GM18507 (cell line): ENCODE measurements around the gene GP1BA.
"Not testable (repeated sequence)": the region's sequence is repeated elsewhere in the genome, so short reads cannot be mapped to it uniquely, and the experiment has no call there.

Source experiments
- DNase-seq: peaks from one replicate; pipeline ENCODE4 v3.0.0; 2011; ENCODE audit warnings: low read depth; ENCODE audit not compliant: insufficient read length; ENCODE audit errors: extremely low spot score
- FAIRE-seq: peaks from 2 replicates; lab custom pipeline; 2011; peaks lifted over from hg19 to GRCh38; lab: Jason Lieb, UNC

Gene GP1BA

GRCh38 chr17:4900231-4901107 lies 31.6 kb upstream of the GP1BA start:
- no peak for DNase-seq
- peak; percentile 24 for FAIRE-seq

GRCh38 chr17:4901108-4901647 lies 30.9 kb upstream of the GP1BA start:
- no peak for FAIRE-seq
- DNase-seq: no peak

GRCh38 chr17:4901648-4902344 lies 30.3 kb upstream of the GP1BA start:
- FAIRE-seq (no peak), DNase-seq (no peak)

GRCh38 chr17:4902540-4902939 lies 29.5 kb upstream of the GP1BA start:
- DNase-seq (no peak), FAIRE-seq (no peak)

DNA sequence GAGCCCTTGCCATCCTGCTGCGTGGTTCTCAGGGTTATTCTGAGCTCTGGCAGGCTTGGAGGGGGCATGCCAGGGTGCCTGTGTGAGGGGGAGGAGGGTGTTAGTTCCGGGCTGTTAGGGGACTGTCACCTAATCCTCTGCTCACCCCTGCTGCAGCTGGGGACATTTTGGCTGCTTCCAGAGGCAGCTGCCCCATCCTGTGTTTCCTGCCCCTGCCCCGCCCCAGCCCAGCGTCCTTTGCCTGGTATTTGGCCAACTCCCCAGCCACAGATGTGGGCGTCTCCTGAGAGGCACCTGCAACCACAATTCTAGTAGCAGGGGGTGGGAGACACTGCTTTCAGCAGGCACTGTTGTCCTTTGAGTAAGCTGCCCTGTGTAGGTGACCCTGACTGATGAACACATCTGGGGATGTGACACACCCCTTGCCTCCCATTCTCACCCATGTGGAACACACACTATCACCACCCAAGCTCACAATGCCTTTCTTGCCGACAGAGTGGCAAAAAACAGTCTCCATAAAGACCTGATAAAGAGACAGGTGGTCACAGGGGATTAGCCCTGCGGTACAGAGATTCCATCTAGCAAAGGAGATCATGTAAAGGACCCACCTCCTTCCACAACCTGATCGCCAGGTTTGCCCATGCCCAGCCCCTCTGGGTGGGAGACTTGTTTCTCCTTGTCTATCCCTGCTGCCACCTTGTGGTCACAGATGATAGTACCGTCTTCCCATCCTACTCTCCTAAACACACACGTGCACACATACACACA lies 28.8 kb upstream of the GP1BA start, which contains the start of gene CHRNE:
Gene CHRNE, minus strand, starts transcription at position 48 of the 768 bp plus-strand sequence. Its CDS starts 35 bp downstream, at position 13.
- FAIRE-seq (peak; percentile 90), DNase-seq (no peak)

DNA sequence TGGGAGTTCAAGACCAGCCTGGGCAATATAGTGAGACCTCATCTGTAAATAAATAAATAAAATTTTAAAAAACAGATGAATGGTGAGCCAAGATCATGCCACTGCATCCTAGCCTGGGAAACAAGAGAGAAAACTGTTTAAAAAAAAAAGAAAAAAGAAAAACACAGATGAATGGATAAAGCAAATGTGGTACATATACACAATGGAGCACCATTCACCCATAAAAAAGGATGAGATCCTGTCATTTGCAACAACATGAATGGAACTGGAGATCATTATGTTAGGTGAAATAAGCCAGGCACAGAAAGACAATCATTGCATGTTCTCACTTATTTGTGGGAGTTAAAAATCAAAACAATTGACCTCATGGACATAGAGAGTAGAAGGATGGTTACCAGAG lies 25.4 kb upstream of the GP1BA start:
- not testable (repeated sequence) for FAIRE-seq, DNase-seq

GRCh38 chr17:4908301-4908700 lies 23.8 kb upstream of the GP1BA start:
- no peak for FAIRE-seq
- DNase-seq: no peak

GRCh38 chr17:4908711-4909496 lies 23.2 kb upstream of the GP1BA start:
- FAIRE-seq: peak; percentile 92

DNA sequence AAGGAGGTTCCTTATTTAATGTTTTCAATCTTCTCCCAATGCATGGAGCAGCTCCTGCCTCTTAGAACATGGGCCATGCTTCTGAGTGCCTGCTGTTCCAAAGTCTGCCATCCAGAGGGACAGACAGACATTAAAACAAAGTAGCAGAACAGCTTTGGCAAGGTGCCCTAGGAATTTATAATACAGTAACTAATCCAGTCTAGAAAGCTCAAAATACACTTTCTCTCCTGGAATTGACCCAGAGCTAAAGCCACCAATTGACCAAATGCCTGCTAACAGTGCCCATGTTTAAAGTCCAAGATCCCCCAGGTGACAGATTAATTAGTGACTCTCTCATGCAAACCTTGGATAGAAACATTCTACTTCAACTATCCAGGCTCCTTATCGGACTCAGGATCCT lies 18.1 kb upstream of the GP1BA start:
- no peak for FAIRE-seq

More at GRCh38 chr17:4908711-4909496, 23.2 kb upstream of the GP1BA start:
- peak; percentile 67 for DNase-seq

GRCh38 chr17:4914551-4914950 lies 17.5 kb upstream of the GP1BA start:
- not testable (repeated sequence) for DNase-seq, FAIRE-seq

More for the DNA sequence above, 18.1 kb upstream of the GP1BA start:
- no peak for DNase-seq

DNA sequence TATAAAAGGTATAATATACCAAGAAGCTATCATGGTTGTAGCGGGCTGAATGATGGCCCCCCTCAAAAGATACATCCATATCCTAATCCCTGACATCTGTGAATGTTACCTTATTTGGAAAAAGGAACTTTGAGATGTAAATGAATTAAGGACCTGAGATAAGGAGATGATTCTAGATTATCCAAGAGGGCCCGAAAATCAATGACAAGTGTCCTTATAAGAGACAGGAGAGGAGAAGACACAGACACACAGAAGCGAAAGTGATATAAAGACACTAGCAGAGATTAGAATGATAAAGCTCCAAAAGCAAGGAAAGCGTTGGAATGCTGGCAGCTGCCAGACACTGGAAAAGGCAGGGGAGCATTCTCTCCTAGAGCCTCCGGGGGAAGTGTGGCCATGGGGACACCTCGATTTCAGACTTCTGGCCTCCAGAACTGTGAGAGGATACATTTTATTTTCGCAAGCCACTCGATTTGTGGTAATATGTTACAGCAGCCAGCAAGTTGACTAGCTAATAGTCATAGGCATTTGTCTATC lies 12.5 kb upstream of the GP1BA start:
- no peak for FAIRE-seq
- DNase-seq: no peak

DNA sequence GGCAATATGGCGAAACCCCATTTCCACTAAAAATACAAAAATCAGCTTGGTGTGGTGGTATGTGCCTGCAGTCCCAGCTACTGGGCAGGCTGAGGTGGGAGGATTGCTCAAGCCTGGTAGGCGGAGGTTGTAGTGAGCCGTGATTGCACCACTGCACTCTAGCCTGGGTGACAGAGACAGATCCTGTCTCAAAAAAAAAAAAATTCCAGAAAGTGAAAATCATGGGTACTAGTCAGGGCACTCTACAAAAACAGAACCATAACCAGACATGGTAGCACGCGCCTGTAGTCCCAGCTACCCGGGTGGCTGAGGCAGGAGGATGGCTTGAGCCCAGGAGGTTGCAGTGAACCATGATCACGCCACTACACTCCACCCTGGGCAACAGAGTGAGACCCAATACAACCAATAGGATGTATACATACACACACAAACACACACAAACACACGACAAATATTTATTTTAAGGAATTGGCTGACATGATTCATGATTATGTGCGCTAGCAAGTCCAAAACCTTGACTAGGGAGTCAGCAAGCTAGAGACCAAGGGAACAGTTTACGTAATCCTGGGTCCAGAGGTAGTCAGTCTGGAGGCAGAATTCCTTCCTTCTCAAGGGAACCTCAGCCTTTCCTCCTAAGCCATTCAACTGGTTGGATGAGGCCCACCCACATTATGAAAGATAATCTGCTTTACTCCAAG lies 11.6 kb upstream of the GP1BA start:
- FAIRE-seq: no peak
- DNase-seq: no peak

DNA sequence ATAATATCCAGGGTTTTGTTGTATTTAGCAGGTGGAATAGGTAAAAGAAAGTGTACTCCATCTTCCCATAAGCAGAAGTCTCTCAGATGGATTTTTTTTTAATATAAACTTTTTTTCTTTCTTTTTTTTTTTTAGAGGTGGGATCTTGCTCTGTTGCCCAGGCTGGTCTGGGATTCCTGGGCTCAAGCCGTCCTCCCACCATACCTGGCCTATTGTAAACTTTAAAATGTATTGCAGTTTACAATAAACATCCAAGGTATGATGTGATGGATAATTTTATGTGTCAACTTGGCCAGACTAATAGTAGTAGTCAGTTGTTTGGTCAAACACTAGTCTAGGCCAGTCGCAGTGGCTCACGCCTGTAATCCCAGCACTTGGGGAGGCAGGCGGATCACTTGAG lies 10.8 kb upstream of the GP1BA start:
- FAIRE-seq: no peak
- DNase-seq: no peak

GRCh38 chr17:4926577-4927335 lies 5.3 kb upstream of the GP1BA start:
- FAIRE-seq, DNase-seq: not testable (repeated sequence)

DNA sequence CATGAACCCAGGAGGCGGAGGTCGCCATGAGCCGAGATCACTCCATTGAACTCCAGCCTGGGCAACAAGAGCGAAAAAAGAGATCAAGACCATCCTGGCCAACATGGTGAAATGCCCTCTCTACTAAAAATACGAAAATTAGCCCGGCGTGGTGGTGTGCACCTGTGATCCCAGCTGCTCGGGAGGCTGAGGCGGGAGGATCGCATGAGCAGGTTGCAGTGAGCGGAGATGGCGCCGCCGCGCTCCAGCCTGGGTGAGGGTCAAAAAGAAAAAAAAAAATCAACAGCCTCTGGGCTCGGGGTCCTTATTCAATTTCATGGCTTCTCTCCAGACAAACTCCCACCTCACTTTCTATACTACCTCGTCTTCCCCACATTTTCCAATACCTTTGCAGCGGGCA lies 3.2 kb upstream of the GP1BA start:
- no peak for DNase-seq
- FAIRE-seq: no peak

DNA sequence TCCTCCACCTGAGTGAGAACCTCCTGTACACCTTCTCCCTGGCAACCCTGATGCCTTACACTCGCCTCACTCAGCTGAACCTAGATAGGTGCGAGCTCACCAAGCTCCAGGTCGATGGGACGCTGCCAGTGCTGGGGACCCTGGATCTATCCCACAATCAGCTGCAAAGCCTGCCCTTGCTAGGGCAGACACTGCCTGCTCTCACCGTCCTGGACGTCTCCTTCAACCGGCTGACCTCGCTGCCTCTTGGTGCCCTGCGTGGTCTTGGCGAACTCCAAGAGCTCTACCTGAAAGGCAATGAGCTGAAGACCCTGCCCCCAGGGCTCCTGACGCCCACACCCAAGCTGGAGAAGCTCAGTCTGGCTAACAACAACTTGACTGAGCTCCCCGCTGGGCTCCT lies 679 bp downstream of the GP1BA start:
- no peak for FAIRE-seq
- no peak for DNase-seq

- DNase-seq: no peak
- FAIRE-seq: no peak
Measured at GRCh38 chr17:4933646-4934045, 1.6 kb downstream of the GP1BA start.
